Transverse colon (tissue), 4 donors: ENCODE data around the gene POC1B. TPM values are rescaled to one million over a fixed set of nuclear protein-coding genes. Genes with fewer than 3 reads are reported as not detected.

ENCODE experiments used
- DNase-seq: peaks from one replicate; pipeline ENCODE4 v3.0.0-alpha.2; 2019
- H3K27ac ChIP-seq, 4 donors: fragments of 200-600 bp; sonication (generic); 2 replicates each; pipeline ENCODE4 v1.5.1; 2016 to 2018; ENCODE audit warnings: inconsistent platforms in 4 of 4
- H3K27me3 ChIP-seq: fragments of 200-600 bp; sonication (generic); 2 replicates; pipeline ENCODE4 v1.5.1; 2017; ENCODE audit warnings: inconsistent platforms
- H3K36me3 ChIP-seq, 4 donors: fragments of 200-600 bp; sonication (generic); 2 replicates each; pipeline ENCODE4 v1.5.1; 2017 to 2019; ENCODE audit warnings: inconsistent platforms in 4 of 4
- H3K4me1 ChIP-seq, 4 donors: fragments of 200-600 bp; sonication (generic); 2 replicates each; pipeline ENCODE4 v1.5.1; 2017 to 2020; ENCODE audit warnings: inconsistent platforms in 4 of 4
- H3K4me3 ChIP-seq, 4 donors: fragments of 200-600 bp; sonication (generic); 1 replicate in 1 of 4; 2 replicates in 3 of 4; pipeline versions ENCODE4 v1.5.1 to v1.6.1; 2017 to 2019; ENCODE audit warnings: inconsistent platforms in 4 of 4
- H3K9me3 ChIP-seq, 2 donors: fragments of 200-600 bp; sonication (generic); 2 replicates each; pipeline ENCODE4 v1.5.1; 2017 to 2019; ENCODE audit warnings: inconsistent platforms in 2 of 2
- CTCF ChIP-seq, 5 experiments: fragments of 200-600 bp in 3 of 5; fragments of 450-650 bp in 2 of 5; sonication (generic) in 3 of 5; IDR thresholded peaks; 1 replicate in 2 of 5; 2 replicates in 3 of 5; pipeline ENCODE4 v1.5.1; 2016 to 2017; ENCODE audit warnings: antibody characterized with exemption in 5 of 5, inconsistent platforms in 3 of 5, mild to moderate bottlenecking in 2 of 5, moderate library complexity in 1 of 5
- EP300 ChIP-seq: sonication (generic); formaldehyde crosslinking; IDR thresholded peaks from one replicate; pipeline ENCODE4 v1.6.1; 2017; ENCODE audit warnings: antibody characterized with exemption, low read depth
- POLR2A ChIP-seq: fragments of 450-650 bp; IDR thresholded peaks from one replicate; pipeline ENCODE4 v1.6.1; 2016; ENCODE audit warnings: antibody characterized with exemption, mild to moderate bottlenecking, moderate library complexity
- POLR2AphosphoS5 ChIP-seq, 3 donors: sonication (generic); formaldehyde crosslinking; IDR thresholded peaks; one replicate each; pipeline ENCODE4 v1.6.1; 2016; ENCODE audit warnings: antibody characterized with exemption in 3 of 3
- WGBS, 2 donors: methylation state at CpG; one replicate each; pipeline ENCODE4 v1.1.5; 2018; ENCODE audit warnings: low coverage in 1 of 2; 5-methylcytosine and 5-hydroxymethylcytosine counted together
- in situ Hi-C, 4 donors: fragments of 200-750 bp; cut with MboI; loops; one replicate each; pipeline versions ENCODE4 v1.15.0 to v1.15.1; 2017; ENCODE audit warnings: low sequenced_read_pairs in 3 of 4, low pct_ligation_motif_present in 1 of 4, low pct_unique_long_range_greater_than_20kb in 1 of 4
- intact Hi-C: fragments of 100-400 bp; cut with DNase I; formaldehyde crosslinking; loops from one replicate; pipeline ENCODE4 v1.15.1; 2023; ENCODE audit warnings: low total_unique reads
- total RNA-seq, 4 donors: library from RNA; depleted of rRNA; stranded (reverse); fragments of >200 nt; gene quantifications; one replicate each; pipeline ENCODE4 v1.1.0, GENCODE V29; 2016

The POC1B gene
- total RNA-seq, 4 donors from 2014 or later = 7.8 to 68.5 (median 33.8) TPM

DNA sequence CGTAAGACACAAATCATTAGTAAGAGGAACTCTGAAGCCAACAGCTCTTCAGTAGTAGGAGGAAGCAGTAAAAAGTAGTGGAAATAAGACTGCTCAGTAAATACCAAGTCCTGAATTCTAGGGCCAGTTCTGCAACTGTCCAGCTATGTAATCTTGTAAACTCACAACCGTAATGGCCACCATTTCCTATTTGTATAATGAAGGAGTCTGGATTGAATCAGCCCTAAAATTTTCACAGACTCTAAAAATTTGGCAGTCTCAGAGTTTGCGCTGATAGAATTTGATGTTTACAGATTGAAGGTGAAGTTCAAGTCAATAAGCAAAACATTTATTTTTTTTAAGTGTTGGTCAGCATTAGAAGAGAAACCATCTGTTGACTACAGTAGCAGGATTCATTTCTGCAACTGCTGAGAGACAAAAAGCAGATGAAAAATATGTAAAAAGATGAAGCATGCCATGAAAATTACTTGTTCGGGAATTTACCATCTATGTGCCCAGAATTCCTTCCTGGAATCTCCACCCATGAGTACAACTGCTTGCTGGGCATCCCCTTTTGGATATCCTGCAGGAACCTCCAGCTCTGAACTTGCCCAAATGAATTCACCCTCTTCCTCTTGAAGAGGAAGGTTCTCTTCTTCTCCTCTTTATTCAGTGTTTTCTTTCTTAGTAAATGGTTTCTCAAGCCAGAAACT is 48.8 kb downstream of the POC1B start:
- intact Hi-C loops (no loop called here), in situ Hi-C loops (loop anchor here in 1 of 4 donors (10.0 kb wide), 1 partner anchor 48 kb away; the partner anchor contains the start of genes GALNT4 and POC1B)
- no peak for DNase-seq
- Histone ChIP-seq H3K9me3 (no peaks in the 10 kb centered on the region), H3K27ac (no peak overlapping the region), H3K4me3 (no peak overlapping the region), H3K27me3 (no peaks in the 10 kb centered on the region), H3K36me3 (no peaks in the 10 kb centered on the region), H3K4me1 (peaks cover 0 to 21% (median 8%) of the 10 kb centered on the region in 4 donors)
- WGBS, 2 donors = 63 to 79% methylated on average over 4 of the region's 4 CpGs
- no peak for TF ChIP-seq POLR2A
- no peak for TF ChIP-seq POLR2AphosphoS5 (IDR thresholded peaks at IDR 0.05)
- no peak for TF ChIP-seq CTCF (IDR thresholded peaks at IDR 0.05)
- no peak for TF ChIP-seq EP300

DNA sequence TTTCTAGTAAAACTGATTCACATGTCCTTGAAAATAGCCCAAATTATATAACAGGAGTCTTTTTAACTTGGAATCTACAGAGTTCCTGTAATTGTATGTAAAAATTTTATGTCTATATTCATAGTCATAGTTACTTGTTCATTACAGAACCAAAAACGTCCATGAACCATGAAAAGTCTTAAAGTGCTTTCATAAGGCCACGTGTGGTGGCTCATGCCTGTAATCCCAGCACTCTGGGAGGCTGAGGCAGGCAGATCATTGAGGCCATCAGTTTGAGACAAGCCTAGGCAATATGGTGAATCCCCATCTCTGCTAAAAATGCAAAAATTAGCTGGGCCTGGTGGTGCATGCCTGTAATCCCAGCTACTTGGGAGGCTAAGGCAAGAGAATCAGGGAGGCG is 49.6 kb downstream of the POC1B start:
- H3K4me1 ChIP-seq = peaks cover 0 to 21% (median 7%) of the 10 kb centered on the region in 4 donors
- no peaks in the 10 kb centered on the region for H3K9me3 ChIP-seq
- WGBS, 2 donors = 85 to 94% methylated on average over 2 to 3 of the region's 3 CpGs
- no peaks in the 10 kb centered on the region for H3K27me3 ChIP-seq
- intact Hi-C loops (no loop called here), in situ Hi-C loops (loop anchor here in 1 of 4 donors (10.0 kb wide), 1 partner anchor 49 kb away; the partner anchor contains the start of genes GALNT4 and POC1B)
- no peak overlapping the region for H3K4me3 ChIP-seq
- no peak for DNase-seq
- no peak for TF ChIP-seq EP300
- TF ChIP-seq POLR2AphosphoS5 (IDR thresholded peaks at IDR 0.05) = no peak
- H3K27ac ChIP-seq = no peak overlapping the region
- no peaks in the 10 kb centered on the region for H3K36me3 ChIP-seq

- intact Hi-C loops (no loop called here), in situ Hi-C loops (loop anchor here in 1 of 4 donors (10.0 kb wide), 1 partner anchor 49 kb away; the partner anchor contains the start of genes GALNT4 and POC1B)
- TF ChIP-seq POLR2AphosphoS5 (IDR thresholded peaks at IDR 0.05) = no peak
Observed at GRCh38 chr12:89475203-89475990, 50.5 kb downstream of the POC1B start.

DNA sequence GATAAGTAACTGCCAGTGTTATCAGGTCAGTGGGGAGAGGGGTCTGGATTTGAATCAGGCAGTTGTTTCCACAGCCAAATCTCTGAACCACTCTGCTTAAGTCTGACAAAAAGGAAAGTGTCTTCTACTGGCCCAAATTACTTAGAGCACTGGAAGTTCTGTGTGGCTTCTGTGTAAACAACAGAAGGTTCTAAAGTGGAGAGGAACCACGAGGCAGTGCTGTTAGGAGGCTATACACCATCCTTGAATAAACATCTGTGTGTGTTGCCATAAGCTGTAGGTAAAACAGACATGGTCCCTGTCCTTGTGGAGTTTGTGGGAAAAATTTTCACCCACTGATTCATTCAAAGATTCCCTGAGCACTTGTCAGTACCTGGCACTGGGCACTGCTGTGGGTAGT is 51.2 kb downstream of the POC1B start:
- no peak overlapping the region for H3K4me3 ChIP-seq
- no peak for TF ChIP-seq POLR2A
- in situ Hi-C loops = loop anchor here in 3 of 4 donors (5.0 to 25.0 kb wide), 3 partner anchors 50 to 462 kb away; partner anchors contain the start of genes POC1B (in 2 of the 3) and GALNT4 (in 1 of the 3)
- intact Hi-C loops = loop anchor here (5.0 kb wide), 1 partner anchor 53 kb away; the partner anchor contains the start of gene POC1B
- no peaks in the 10 kb centered on the region for H3K27me3 ChIP-seq
- WGBS, 2 donors = 9% methylated on average over 1 of the region's 1 CpG; no CpG with 5 or more reads in 1 of the 2 donors
- DNase-seq = no peak
- H3K4me1 ChIP-seq = peaks cover 0 to 20% (median 3%) of the 10 kb centered on the region in 4 donors
- H3K27ac ChIP-seq = no peak overlapping the region
- H3K36me3 ChIP-seq = no peaks in the 10 kb centered on the region
- H3K9me3 ChIP-seq = no peaks in the 10 kb centered on the region

More at GRCh38 chr12:89475203-89475990, 50.5 kb downstream of the POC1B start:
- 76 to 85% methylated on average over 6 of the region's 6 CpGs for WGBS, 2 donors
- no peak overlapping the region for H3K27ac ChIP-seq
- no peaks in the 10 kb centered on the region for H3K9me3 ChIP-seq
- no peak for DNase-seq
- H3K36me3 ChIP-seq = no peaks in the 10 kb centered on the region
- no peaks in the 10 kb centered on the region for H3K27me3 ChIP-seq
- H3K4me3 ChIP-seq = no peak overlapping the region
- H3K4me1 ChIP-seq = peaks cover 0 to 25% (median 5%) of the 10 kb centered on the region in 4 donors

- Histone ChIP-seq H3K27me3 (no peaks in the 10 kb centered on the region), H3K36me3 (no peaks in the 10 kb centered on the region), H3K27ac (no peak overlapping the region), H3K4me3 (no peak overlapping the region), H3K9me3 (no peaks in the 10 kb centered on the region), H3K4me1 (peaks cover 0 to 23% (median 3%) of the 10 kb centered on the region in 4 donors)
- TF ChIP-seq POLR2AphosphoS5 (IDR thresholded peaks at IDR 0.05) (no peak), CTCF (IDR thresholded peaks at IDR 0.05) (no peak), EP300 (no peak), POLR2A (no peak)
- DNase-seq = no peak
- intact Hi-C loops = loop anchor here (5.0 kb wide), 1 partner anchor 55 kb away; the partner anchor contains the start of gene POC1B
- in situ Hi-C loops = loop anchor here in 3 of 4 donors (5.0 to 25.0 kb wide), 3 partner anchors 52 to 460 kb away; partner anchors contain the start of genes POC1B (in 2 of the 3) and GALNT4 (in 1 of the 3)
- 70 to 82% methylated on average over 2 of the region's 2 CpGs for WGBS, 2 donors
Observed at GRCh38 chr12:89472508-89472907, 53.3 kb downstream of the POC1B start.
